Measurements from ENCODE around the gene CMTM1. TPM values are rescaled to one million over a fixed set of nuclear protein-coding genes. Genes with fewer than 3 reads are reported as not detected.

The CMTM1 gene
- polyA plus RNA-seq, 1 donor from 2014 or later: 1.6 TPM

DNA sequence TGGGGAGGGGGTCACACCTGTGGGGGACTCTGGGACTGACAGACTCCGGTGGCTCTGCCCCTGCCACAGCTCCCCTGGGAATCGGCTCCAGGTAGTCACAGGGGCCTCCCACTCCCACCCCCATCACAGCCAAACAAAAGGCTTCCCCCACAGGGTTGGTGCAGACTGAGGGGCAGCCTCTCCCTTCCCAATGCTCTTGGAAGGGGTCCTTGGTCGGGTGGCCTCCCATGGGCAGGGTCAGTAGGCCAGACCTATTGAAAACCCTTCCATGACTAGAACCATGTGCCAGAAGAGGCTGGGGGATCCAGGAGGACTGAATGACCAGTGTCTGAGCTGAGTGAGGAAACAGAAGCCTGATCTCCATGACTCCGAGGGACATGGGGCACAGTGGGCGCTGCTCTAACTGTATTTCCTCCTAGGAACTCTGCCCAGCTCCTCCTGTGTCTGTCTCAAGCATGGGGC, 45.0 kb upstream of the CMTM1 start:
- H3K27me3 ChIP-seq (ENCODE audit: insufficient read depth, low read depth, low read length): no peaks in the 10 kb centered on the region
- H4K20me1 ChIP-seq (ENCODE audit: insufficient read depth): no peaks in the 10 kb centered on the region
- H2AFZ ChIP-seq (ENCODE audit: low read depth, low read length): no peak overlapping the region
- H3K27ac ChIP-seq (ENCODE audit: low read length): no peak overlapping the region
- H3K4me3 ChIP-seq (ENCODE audit: low read length): no peak overlapping the region
- H3K36me3 ChIP-seq (ENCODE audit: insufficient read depth, low read length): no peaks in the 10 kb centered on the region
- H3F3A ChIP-seq (ENCODE audit: insufficient read depth, low read length, poor library complexity, severe bottlenecking): no peaks in the 10 kb centered on the region
- H3K79me2 ChIP-seq (replicated peaks; ENCODE audit: insufficient read depth, low read length): no peaks in the 10 kb centered on the region
- no peaks in the 10 kb centered on the region for H3K9me2 ChIP-seq (ENCODE audit: insufficient read depth, low read length)
- no peak for TF ChIP-seq RAD21 (conservative IDR thresholded peaks at IDR 0.05)
- TF ChIP-seq, protein P1, sequence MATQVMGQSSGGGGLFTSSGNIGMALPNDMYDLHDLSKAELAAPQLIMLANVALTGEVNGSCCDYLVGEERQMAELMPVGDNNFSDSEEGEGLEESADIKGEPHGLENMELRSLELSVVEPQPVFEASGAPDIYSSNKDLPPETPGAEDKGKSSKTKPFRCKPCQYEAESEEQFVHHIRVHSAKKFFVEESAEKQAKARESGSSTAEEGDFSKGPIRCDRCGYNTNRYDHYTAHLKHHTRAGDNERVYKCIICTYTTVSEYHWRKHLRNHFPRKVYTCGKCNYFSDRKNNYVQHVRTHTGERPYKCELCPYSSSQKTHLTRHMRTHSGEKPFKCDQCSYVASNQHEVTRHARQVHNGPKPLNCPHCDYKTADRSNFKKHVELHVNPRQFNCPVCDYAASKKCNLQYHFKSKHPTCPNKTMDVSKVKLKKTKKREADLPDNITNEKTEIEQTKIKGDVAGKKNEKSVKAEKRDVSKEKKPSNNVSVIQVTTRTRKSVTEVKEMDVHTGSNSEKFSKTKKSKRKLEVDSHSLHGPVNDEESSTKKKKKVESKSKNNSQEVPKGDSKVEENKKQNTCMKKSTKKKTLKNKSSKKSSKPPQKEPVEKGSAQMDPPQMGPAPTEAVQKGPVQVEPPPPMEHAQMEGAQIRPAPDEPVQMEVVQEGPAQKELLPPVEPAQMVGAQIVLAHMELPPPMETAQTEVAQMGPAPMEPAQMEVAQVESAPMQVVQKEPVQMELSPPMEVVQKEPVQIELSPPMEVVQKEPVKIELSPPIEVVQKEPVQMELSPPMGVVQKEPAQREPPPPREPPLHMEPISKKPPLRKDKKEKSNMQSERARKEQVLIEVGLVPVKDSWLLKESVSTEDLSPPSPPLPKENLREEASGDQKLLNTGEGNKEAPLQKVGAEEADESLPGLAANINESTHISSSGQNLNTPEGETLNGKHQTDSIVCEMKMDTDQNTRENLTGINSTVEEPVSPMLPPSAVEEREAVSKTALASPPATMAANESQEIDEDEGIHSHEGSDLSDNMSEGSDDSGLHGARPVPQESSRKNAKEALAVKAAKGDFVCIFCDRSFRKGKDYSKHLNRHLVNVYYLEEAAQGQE (IDR thresholded peaks at IDR 0.05; ENCODE audit: borderline replicate concordance): no peak
- no peak for TF ChIP-seq POLR2AphosphoS5 (IDR thresholded peaks at IDR 0.05)
- TF ChIP-seq, protein P2, sequence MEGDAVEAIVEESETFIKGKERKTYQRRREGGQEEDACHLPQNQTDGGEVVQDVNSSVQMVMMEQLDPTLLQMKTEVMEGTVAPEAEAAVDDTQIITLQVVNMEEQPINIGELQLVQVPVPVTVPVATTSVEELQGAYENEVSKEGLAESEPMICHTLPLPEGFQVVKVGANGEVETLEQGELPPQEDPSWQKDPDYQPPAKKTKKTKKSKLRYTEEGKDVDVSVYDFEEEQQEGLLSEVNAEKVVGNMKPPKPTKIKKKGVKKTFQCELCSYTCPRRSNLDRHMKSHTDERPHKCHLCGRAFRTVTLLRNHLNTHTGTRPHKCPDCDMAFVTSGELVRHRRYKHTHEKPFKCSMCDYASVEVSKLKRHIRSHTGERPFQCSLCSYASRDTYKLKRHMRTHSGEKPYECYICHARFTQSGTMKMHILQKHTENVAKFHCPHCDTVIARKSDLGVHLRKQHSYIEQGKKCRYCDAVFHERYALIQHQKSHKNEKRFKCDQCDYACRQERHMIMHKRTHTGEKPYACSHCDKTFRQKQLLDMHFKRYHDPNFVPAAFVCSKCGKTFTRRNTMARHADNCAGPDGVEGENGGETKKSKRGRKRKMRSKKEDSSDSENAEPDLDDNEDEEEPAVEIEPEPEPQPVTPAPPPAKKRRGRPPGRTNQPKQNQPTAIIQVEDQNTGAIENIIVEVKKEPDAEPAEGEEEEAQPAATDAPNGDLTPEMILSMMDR (IDR thresholded peaks at IDR 0.05; ENCODE audit: poor library complexity, severe bottlenecking): no peak
- no peak for TF ChIP-seq TAF1 (IDR thresholded peaks at IDR 0.05; ENCODE audit: low read depth)
- TF ChIP-seq SMC3 (conservative IDR thresholded peaks at IDR 0.05; ENCODE audit: poor library complexity): no peak
- TF ChIP-seq MXI1 (conservative IDR thresholded peaks at IDR 0.05; ENCODE audit: poor library complexity, severe bottlenecking): no peak
- TF ChIP-seq EZH2 (IDR thresholded peaks at IDR 0.05; ENCODE audit: borderline replicate concordance, insufficient read depth, low read length, poor library complexity, severe bottlenecking): no peak
- no peak for TF ChIP-seq EP300 (conservative IDR thresholded peaks at IDR 0.05; ENCODE audit: poor library complexity, severe bottlenecking)
- no peak overlapping the region for H3K9ac ChIP-seq (ENCODE audit: low read length)
- no peak overlapping the region for H3K4me2 ChIP-seq (ENCODE audit: low read length)
- H3K9me3 ChIP-seq (ENCODE audit: low read length): no peaks in the 10 kb centered on the region

DNA sequence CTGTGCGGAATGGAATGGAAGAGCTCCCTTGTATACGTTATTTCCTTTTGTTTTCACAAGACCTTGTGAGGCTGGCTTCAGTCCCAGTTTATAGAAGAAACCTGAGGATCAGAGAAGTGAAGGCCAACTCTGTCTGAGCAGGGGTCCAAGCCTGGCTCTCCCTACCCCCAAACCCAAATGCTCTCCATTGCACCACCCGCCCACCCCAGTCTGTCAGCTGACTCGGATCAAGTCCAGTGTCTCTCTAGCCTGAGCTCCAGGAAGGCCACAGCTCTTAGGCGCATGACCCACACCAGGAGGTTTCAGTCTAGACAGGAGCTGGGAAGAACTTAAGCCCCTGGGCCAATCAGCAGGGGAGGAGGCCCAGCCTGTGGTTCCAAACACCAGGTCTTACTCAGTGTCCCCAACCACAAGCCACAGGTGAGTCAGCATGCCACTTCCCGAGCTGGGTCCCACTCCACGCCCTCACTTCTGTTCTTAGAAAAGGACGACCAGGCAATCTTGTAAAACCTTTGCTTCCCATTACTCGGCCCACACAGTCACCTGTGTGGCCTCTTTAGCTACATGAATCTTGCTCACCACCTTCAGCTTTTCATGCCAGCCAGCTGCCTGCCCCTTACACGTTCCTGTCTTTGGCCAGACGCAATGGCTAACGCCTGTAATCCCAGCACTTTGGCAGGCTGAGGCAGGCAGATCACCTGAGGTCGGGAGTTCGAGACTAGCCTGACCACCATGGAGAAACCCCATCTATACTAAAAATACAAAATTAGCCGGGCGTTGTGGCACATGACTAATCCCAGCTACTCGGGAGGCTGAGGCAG, 44.1 kb upstream of the CMTM1 start:
- H3K79me2 ChIP-seq (replicated peaks; ENCODE audit: insufficient read depth, low read length): no peaks in the 10 kb centered on the region
- TF ChIP-seq, protein P2 (IDR thresholded peaks at IDR 0.05; ENCODE audit: poor library complexity, severe bottlenecking): no peak
- no peak for TF ChIP-seq EZH2 (IDR thresholded peaks at IDR 0.05; ENCODE audit: borderline replicate concordance, insufficient read depth, low read length, poor library complexity, severe bottlenecking)
- no peak for TF ChIP-seq POLR2AphosphoS5 (IDR thresholded peaks at IDR 0.05)
- TF ChIP-seq MXI1 (conservative IDR thresholded peaks at IDR 0.05; ENCODE audit: poor library complexity, severe bottlenecking): no peak
- no peak for TF ChIP-seq SMC3 (conservative IDR thresholded peaks at IDR 0.05; ENCODE audit: poor library complexity)
- TF ChIP-seq TAF1 (IDR thresholded peaks at IDR 0.05; ENCODE audit: low read depth): no peak
- TF ChIP-seq EP300 (conservative IDR thresholded peaks at IDR 0.05; ENCODE audit: poor library complexity, severe bottlenecking): no peak
- TF ChIP-seq, protein P1 (IDR thresholded peaks at IDR 0.05; ENCODE audit: borderline replicate concordance): no peak
- TF ChIP-seq RAD21 (conservative IDR thresholded peaks at IDR 0.05): no peak
- no peak overlapping the region for H3K4me2 ChIP-seq (ENCODE audit: low read length)
- no peak overlapping the region for H3K27ac ChIP-seq (ENCODE audit: low read length)
- H3K27me3 ChIP-seq (ENCODE audit: insufficient read depth, low read depth, low read length): no peaks in the 10 kb centered on the region
- no peaks in the 10 kb centered on the region for H3K36me3 ChIP-seq (ENCODE audit: insufficient read depth, low read length)
- H3K9me3 ChIP-seq (ENCODE audit: low read length): no peaks in the 10 kb centered on the region
- no peaks in the 10 kb centered on the region for H4K20me1 ChIP-seq (ENCODE audit: insufficient read depth)
- no peak overlapping the region for H2AFZ ChIP-seq (ENCODE audit: low read depth, low read length)
- H3K9ac ChIP-seq (ENCODE audit: low read length): no peak overlapping the region
- no peaks in the 10 kb centered on the region for H3K9me2 ChIP-seq (ENCODE audit: insufficient read depth, low read length)
- H3K4me3 ChIP-seq (ENCODE audit: low read length): no peak overlapping the region
- no peaks in the 10 kb centered on the region for H3F3A ChIP-seq (ENCODE audit: insufficient read depth, low read length, poor library complexity, severe bottlenecking)
